Colonic mucosa (tissue), 4 donors: ENCODE results near the gene EMC8. TPM values are rescaled to one million over a fixed set of nuclear protein-coding genes. Genes with fewer than 3 reads are reported as not detected.
"Not testable (repeated sequence)": the region's sequence is repeated elsewhere in the genome, so short reads cannot be mapped to it uniquely, and the experiment has no call there.

Experiments
- DNase-seq: peaks from one replicate; pipeline ENCODE4 v3.0.0-alpha.2; 2020
- H3K27ac ChIP-seq: fragments of 200-600 bp; one replicate; pipeline ENCODE4 v1.8.0; 2021
- H3K27me3 ChIP-seq: fragments of 200-600 bp; one replicate; pipeline ENCODE4 v1.8.0; 2021
- H3K36me3 ChIP-seq: fragments of 200-600 bp; one replicate; pipeline ENCODE4 v1.8.0; 2021
- H3K4me1 ChIP-seq: fragments of 200-600 bp; one replicate; pipeline ENCODE4 v1.8.0; 2021; ENCODE audit warnings: mild to moderate bottlenecking
- H3K4me3 ChIP-seq: fragments of 200-600 bp; one replicate; pipeline ENCODE4 v1.8.0; 2021
- H3K9ac ChIP-seq, 2 donors: one replicate each; pipeline ENCODE4 v1.7.0; 2013; ENCODE audit warnings: control low read depth in 2 of 2, low read depth in 2 of 2, low read length in 2 of 2
- H3K9me3 ChIP-seq: fragments of 200-600 bp; one replicate; pipeline ENCODE4 v1.8.0; 2021
- intact Hi-C: fragments of 100-400 bp; cut with DNase I; formaldehyde crosslinking; loops from one replicate; pipeline ENCODE4 v1.14.1; 2022
- total RNA-seq, 2 donors: library from RNA; stranded (reverse); fragmentation: NEBNext Ultra II Directional in 1 of 2; extraction: Animal tissue kit (Norgen Biotek cat#: 25700) in 1 of 2; gene quantifications; one replicate each; pipeline ENCODE4 v1.2.1, GENCODE V29; 2021
- TF ChIP-seq, protein P1 (sequence below): fragments of 200-600 bp; IDR thresholded peaks from one replicate; pipeline ENCODE4 v1.8.0; 2022; ENCODE audit warnings: antibody characterized with exemption, mild to moderate bottlenecking
- donor health status: healthy.
- donor health status: DM: no; HTN: no; CAD: no.
- donor health status: DM: no; HTN: no; CAD: no.

The EMC8 gene
- total RNA-seq, 2 donors from 2014 or later: 30.6 to 49.8 TPM

- TF ChIP-seq, protein P1, sequence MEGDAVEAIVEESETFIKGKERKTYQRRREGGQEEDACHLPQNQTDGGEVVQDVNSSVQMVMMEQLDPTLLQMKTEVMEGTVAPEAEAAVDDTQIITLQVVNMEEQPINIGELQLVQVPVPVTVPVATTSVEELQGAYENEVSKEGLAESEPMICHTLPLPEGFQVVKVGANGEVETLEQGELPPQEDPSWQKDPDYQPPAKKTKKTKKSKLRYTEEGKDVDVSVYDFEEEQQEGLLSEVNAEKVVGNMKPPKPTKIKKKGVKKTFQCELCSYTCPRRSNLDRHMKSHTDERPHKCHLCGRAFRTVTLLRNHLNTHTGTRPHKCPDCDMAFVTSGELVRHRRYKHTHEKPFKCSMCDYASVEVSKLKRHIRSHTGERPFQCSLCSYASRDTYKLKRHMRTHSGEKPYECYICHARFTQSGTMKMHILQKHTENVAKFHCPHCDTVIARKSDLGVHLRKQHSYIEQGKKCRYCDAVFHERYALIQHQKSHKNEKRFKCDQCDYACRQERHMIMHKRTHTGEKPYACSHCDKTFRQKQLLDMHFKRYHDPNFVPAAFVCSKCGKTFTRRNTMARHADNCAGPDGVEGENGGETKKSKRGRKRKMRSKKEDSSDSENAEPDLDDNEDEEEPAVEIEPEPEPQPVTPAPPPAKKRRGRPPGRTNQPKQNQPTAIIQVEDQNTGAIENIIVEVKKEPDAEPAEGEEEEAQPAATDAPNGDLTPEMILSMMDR: peak; percentile 75
- no peak overlapping the region for H3K27ac ChIP-seq
- H3K4me1 ChIP-seq: peaks cover 9% of the 10 kb centered on the region
- peak; percentile 94 for DNase-seq
- no peak overlapping the region for H3K9ac ChIP-seq
- no peaks in the 10 kb centered on the region for H3K27me3 ChIP-seq
- no peaks in the 10 kb centered on the region for H3K36me3 ChIP-seq
- no peak overlapping the region for H3K4me3 ChIP-seq
- H3K9me3 ChIP-seq: no peaks in the 10 kb centered on the region
- intact Hi-C loops: no loop called here
Measured at GRCh38 chr16:85819245-85819644, 19.9 kb upstream of the EMC8 start.

- H3K9me3 ChIP-seq, H3K4me1 ChIP-seq, H3K36me3 ChIP-seq, intact Hi-C loops, H3K9ac ChIP-seq, H3K27me3 ChIP-seq, H3K27ac ChIP-seq, H3K4me3 ChIP-seq, DNase-seq: not testable (repeated sequence)
Measured at GRCh38 chr16:85817195-85817594, 17.9 kb upstream of the EMC8 start.

GRCh38 chr16:85816159-85816558 is 16.8 kb upstream of the EMC8 start:
- H3K36me3 ChIP-seq: no peaks in the 10 kb centered on the region
- H3K4me3 ChIP-seq: no peak overlapping the region
- TF ChIP-seq, protein P1: no peak
- H3K9ac ChIP-seq: no peak overlapping the region
- no peak overlapping the region for H3K27ac ChIP-seq
- intact Hi-C loops: no loop called here
- no peak for DNase-seq
- H3K9me3 ChIP-seq: no peaks in the 10 kb centered on the region
- H3K27me3 ChIP-seq: no peaks in the 10 kb centered on the region
- peaks cover 3% of the 10 kb centered on the region for H3K4me1 ChIP-seq

GRCh38 chr16:85812811-85813700 is 13.7 kb upstream of the EMC8 start:
- H3K27me3 ChIP-seq: no peaks in the 10 kb centered on the region
- H3K4me1 ChIP-seq: no peaks in the 10 kb centered on the region
- H3K9me3 ChIP-seq: no peaks in the 10 kb centered on the region
- DNase-seq: no peak
- no peak overlapping the region for H3K4me3 ChIP-seq
- no peak overlapping the region for H3K9ac ChIP-seq
- intact Hi-C loops: no loop called here
- no peak overlapping the region for H3K27ac ChIP-seq
- H3K36me3 ChIP-seq: no peaks in the 10 kb centered on the region
- TF ChIP-seq, protein P1: no peak

- TF ChIP-seq, protein P1: no peak
- intact Hi-C loops: no loop called here
- H3K27ac ChIP-seq: no peak overlapping the region
- no peak for DNase-seq
- H3K9me3 ChIP-seq: no peaks in the 10 kb centered on the region
- H3K4me1 ChIP-seq: no peaks in the 10 kb centered on the region
- no peaks in the 10 kb centered on the region for H3K36me3 ChIP-seq
- H3K27me3 ChIP-seq: no peaks in the 10 kb centered on the region
- no peak overlapping the region for H3K4me3 ChIP-seq
- H3K9ac ChIP-seq: no peak overlapping the region
Measured at GRCh38 chr16:85812031-85812807, 12.9 kb upstream of the EMC8 start.
